Measurements from ENCODE around the gene AFTPH. TPM values are rescaled to one million over a fixed set of nuclear protein-coding genes. Genes with fewer than 3 reads are reported as not detected.

Gene AFTPH
- total RNA-seq, 2 experiments from 2014 or later: 25.3 to 27.3 TPM

GRCh38 chr2:64485961-64486360, 38.2 kb upstream of the AFTPH start:
- H3K36me3 Mint-ChIP-seq (ENCODE audit: low read depth): no peaks in the 10 kb centered on the region

GRCh38 chr2:64487256-64488049, 36.7 kb upstream of the AFTPH start:
- no peaks in the 10 kb centered on the region for H3K27me3 Mint-ChIP-seq (ENCODE audit: low read depth)
- H3K9me3 Mint-ChIP-seq: no peaks in the 10 kb centered on the region
- H3K36me3 Mint-ChIP-seq (ENCODE audit: low read depth): no peaks in the 10 kb centered on the region
- no peak overlapping the region for H3K27ac Mint-ChIP-seq
- intact Hi-C loops (cut with micrococcal nuclease): loop anchor here (1.0 to 10.0 kb wide), 6 partner anchors 31 to 795 kb away; no protein-coding TSS in a partner anchor
- CTCF ChIA-PET: interaction anchor here (0.6 to 13.2 kb wide), 43 partner anchors 8 to 794 kb away, joined by 3 to 232 read pairs (median 4); partner anchors contain the start of gene AFTPH
- DNase-seq: no peak
- H3K4me1 Mint-ChIP-seq (ENCODE audit: low read depth): peaks cover 7% of the 10 kb centered on the region
- no peak overlapping the region for H3K4me3 Mint-ChIP-seq

More at GRCh38 chr2:64485961-64486360, 38.2 kb upstream of the AFTPH start:
- H3K27ac Mint-ChIP-seq: no peak overlapping the region
- no peak overlapping the region for H3K4me3 Mint-ChIP-seq
- DNase-seq: no peak
- H3K9me3 Mint-ChIP-seq: no peaks in the 10 kb centered on the region
- intact Hi-C loops (cut with micrococcal nuclease): loop anchor here (5.0 to 10.0 kb wide), 3 partner anchors 331 to 794 kb away; no protein-coding TSS in a partner anchor
- H3K27me3 Mint-ChIP-seq (ENCODE audit: low read depth): no peaks in the 10 kb centered on the region
- CTCF ChIA-PET: interaction anchor here (0.7 to 13.2 kb wide), 8 partner anchors 9 to 437 kb away, joined by 3 to 232 read pairs (median 4); no protein-coding TSS in a partner anchor
- H3K4me1 Mint-ChIP-seq (ENCODE audit: low read depth): peaks cover 7% of the 10 kb centered on the region

GRCh38 chr2:64488050-64488974, 35.8 kb upstream of the AFTPH start:
- CTCF ChIA-PET: interaction anchor here (0.6 to 13.2 kb wide), 46 partner anchors 8 to 1048 kb away, joined by 3 to 232 read pairs (median 4); partner anchors contain the start of gene AFTPH
- no peak overlapping the region for H3K27ac Mint-ChIP-seq
- H3K9me3 Mint-ChIP-seq: no peaks in the 10 kb centered on the region
- no peaks in the 10 kb centered on the region for H3K36me3 Mint-ChIP-seq (ENCODE audit: low read depth)
- no peak overlapping the region for H3K4me3 Mint-ChIP-seq
- intact Hi-C loops (cut with micrococcal nuclease): loop anchor here (1.0 to 10.0 kb wide), 6 partner anchors 32 to 796 kb away; no protein-coding TSS in a partner anchor
- peak; percentile 88 for DNase-seq
- peaks cover 7% of the 10 kb centered on the region for H3K4me1 Mint-ChIP-seq (ENCODE audit: low read depth)
- H3K27me3 Mint-ChIP-seq (ENCODE audit: low read depth): no peaks in the 10 kb centered on the region

- Mint-ChIP-seq H3K9me3 (no peaks in the 10 kb centered on the region), H3K4me3 (no peak overlapping the region), H3K36me3 (ENCODE audit: low read depth) (no peaks in the 10 kb centered on the region), H3K4me1 (ENCODE audit: low read depth) (peaks cover 7% of the 10 kb centered on the region), H3K27me3 (ENCODE audit: low read depth) (no peaks in the 10 kb centered on the region), H3K27ac (no peak overlapping the region)
- intact Hi-C loops (cut with micrococcal nuclease): loop anchor here (2.0 to 10.0 kb wide), 4 partner anchors 32 to 797 kb away; no protein-coding TSS in a partner anchor
- no peak for DNase-seq
- CTCF ChIA-PET: interaction anchor here (0.6 to 13.2 kb wide), 7 partner anchors 7 to 1047 kb away, joined by 3 to 232 read pairs (median 9); no protein-coding TSS in a partner anchor
Measured at GRCh38 chr2:64489081-64489751, 34.9 kb upstream of the AFTPH start.

- Mint-ChIP-seq H3K4me1 (ENCODE audit: low read depth) (peaks cover 7% of the 10 kb centered on the region), H3K4me3 (no peak overlapping the region), H3K9me3 (no peaks in the 10 kb centered on the region), H3K27me3 (ENCODE audit: low read depth) (no peaks in the 10 kb centered on the region), H3K36me3 (ENCODE audit: low read depth) (no peaks in the 10 kb centered on the region), H3K27ac (no peak overlapping the region)
- DNase-seq: no peak
- intact Hi-C loops (cut with micrococcal nuclease): no loop called here
- CTCF ChIA-PET: interaction anchor here (0.6 to 13.2 kb wide), 2 partner anchors 162 to 616 kb away, joined by 4 to 232 read pairs; no protein-coding TSS in a partner anchor
Measured at GRCh38 chr2:64491426-64491825, 32.7 kb upstream of the AFTPH start.

GRCh38 chr2:64492272-64492671, 31.9 kb upstream of the AFTPH start:
- intact Hi-C loops (cut with micrococcal nuclease): no loop called here
- no peak overlapping the region for H3K27ac Mint-ChIP-seq
- CTCF ChIA-PET: interaction anchor here (13.2 kb wide), 1 partner anchor 163 kb away, joined by 232 read pairs; no protein-coding TSS in a partner anchor
- H3K36me3 Mint-ChIP-seq (ENCODE audit: low read depth): no peaks in the 10 kb centered on the region
- no peak for DNase-seq
- peaks cover 7% of the 10 kb centered on the region for H3K4me1 Mint-ChIP-seq (ENCODE audit: low read depth)
- no peak overlapping the region for H3K4me3 Mint-ChIP-seq
- peaks cover 2% of the 10 kb centered on the region for H3K27me3 Mint-ChIP-seq (ENCODE audit: low read depth)
- H3K9me3 Mint-ChIP-seq: no peaks in the 10 kb centered on the region

GRCh38 chr2:64492821-64493220, 31.3 kb upstream of the AFTPH start:
- H3K9me3 Mint-ChIP-seq: no peaks in the 10 kb centered on the region
- CTCF ChIA-PET: no interaction called here
- DNase-seq: no peak
- intact Hi-C loops (cut with micrococcal nuclease): no loop called here
- H3K27ac Mint-ChIP-seq: no peak overlapping the region
- no peak overlapping the region for H3K4me3 Mint-ChIP-seq
- peaks cover 5% of the 10 kb centered on the region for H3K27me3 Mint-ChIP-seq (ENCODE audit: low read depth)
- no peaks in the 10 kb centered on the region for H3K36me3 Mint-ChIP-seq (ENCODE audit: low read depth)
- peaks cover 7% of the 10 kb centered on the region for H3K4me1 Mint-ChIP-seq (ENCODE audit: low read depth)

- CTCF ChIA-PET: interaction anchor here (0.6 to 1.8 kb wide), 2 partner anchors 12 to 163 kb away, joined by 3 to 7 read pairs; no protein-coding TSS in a partner anchor
- no peaks in the 10 kb centered on the region for H3K36me3 Mint-ChIP-seq (ENCODE audit: low read depth)
- H3K4me3 Mint-ChIP-seq: no peak overlapping the region
- no peak for DNase-seq
- H3K27me3 Mint-ChIP-seq (ENCODE audit: low read depth): peaks cover 5% of the 10 kb centered on the region
- H3K27ac Mint-ChIP-seq: no peak overlapping the region
- H3K4me1 Mint-ChIP-seq (ENCODE audit: low read depth): peaks cover 2% of the 10 kb centered on the region
- H3K9me3 Mint-ChIP-seq: no peaks in the 10 kb centered on the region
- intact Hi-C loops (cut with micrococcal nuclease): no loop called here
Measured at GRCh38 chr2:64493788-64494187, 30.3 kb upstream of the AFTPH start.

GRCh38 chr2:64498438-64498837, 25.7 kb upstream of the AFTPH start:
- Mint-ChIP-seq H3K4me1 (ENCODE audit: low read depth) (no peaks in the 10 kb centered on the region), H3K9me3 (no peaks in the 10 kb centered on the region), H3K27ac (no peak overlapping the region), H3K4me3 (no peak overlapping the region), H3K27me3 (ENCODE audit: low read depth) (peaks cover 5% of the 10 kb centered on the region), H3K36me3 (ENCODE audit: low read depth) (no peaks in the 10 kb centered on the region)
- no peak for DNase-seq
- CTCF ChIA-PET: interaction anchor here (1.5 to 3.2 kb wide), 2 partner anchors 10 to 167 kb away, joined by 9 to 17 read pairs; no protein-coding TSS in a partner anchor
- intact Hi-C loops (cut with micrococcal nuclease): no loop called here

- Mint-ChIP-seq H3K9me3 (no peaks in the 10 kb centered on the region), H3K36me3 (ENCODE audit: low read depth) (no peaks in the 10 kb centered on the region), H3K4me1 (ENCODE audit: low read depth) (no peaks in the 10 kb centered on the region), H3K4me3 (no peak overlapping the region), H3K27ac (no peak overlapping the region), H3K27me3 (ENCODE audit: low read depth) (peaks cover 5% of the 10 kb centered on the region)
- CTCF ChIA-PET: interaction anchor here (1.6 kb wide), 1 partner anchor 13 kb away, joined by 6 read pairs; no protein-coding TSS in a partner anchor
- intact Hi-C loops (cut with micrococcal nuclease): no loop called here
- no peak for DNase-seq
Measured at GRCh38 chr2:64500549-64500948, 23.6 kb upstream of the AFTPH start.

- intact Hi-C loops (cut with micrococcal nuclease): no loop called here
- Mint-ChIP-seq H3K27me3 (ENCODE audit: low read depth) (peaks cover 5% of the 10 kb centered on the region), H3K4me3 (no peak overlapping the region), H3K9me3 (no peaks in the 10 kb centered on the region), H3K36me3 (ENCODE audit: low read depth) (no peaks in the 10 kb centered on the region), H3K4me1 (ENCODE audit: low read depth) (no peaks in the 10 kb centered on the region), H3K27ac (no peak overlapping the region)
- no peak for DNase-seq
- CTCF ChIA-PET: interaction anchor here (1.7 to 3.5 kb wide), 2 partner anchors 14 to 17 kb away, joined by 4 to 15 read pairs; no protein-coding TSS in a partner anchor
Measured at GRCh38 chr2:64501946-64502345, 22.2 kb upstream of the AFTPH start.
